SJSA1 (cell line): ENCODE measurements around the gene SIRT3. TPM values are rescaled to one million over a fixed set of nuclear protein-coding genes. Genes with fewer than 3 reads are reported as not detected.
"Not testable (repeated sequence)": the region's sequence is repeated elsewhere in the genome, so short reads cannot be mapped to it uniquely, and the experiment has no call there.

Experiments
- DNase-seq, 2 experiments: peaks; one replicate each; pipeline ENCODE4 v3.0.0-alpha.2; 2015 to 2020; ENCODE audit warnings: low spot score in 2 of 2, low read depth in 1 of 2
- H3K27ac ChIP-seq: fragments of 250-450 bp; sonication (Bioruptor Pico); 2 replicates; pipeline ENCODE4 v1.5.1; 2020; ENCODE audit warnings: mild to moderate bottlenecking, moderate library complexity
- H3K27me3 ChIP-seq: fragments of 250-450 bp; sonication (Bioruptor Pico); replicated peaks from 2 replicates; pipeline ENCODE4 v1.5.1; 2020; ENCODE audit warnings: mild to moderate bottlenecking, moderate library complexity
- H3K36me3 ChIP-seq: fragments of 250-450 bp; sonication (Bioruptor Pico); 2 replicates; pipeline ENCODE4 v1.5.1; 2020; ENCODE audit warnings: mild to moderate bottlenecking
- H3K4me1 ChIP-seq: fragments of 250-450 bp; sonication (Bioruptor Pico); replicated peaks from 2 replicates; pipeline ENCODE4 v1.6.1; 2021; ENCODE audit warnings: mild to moderate bottlenecking
- H3K4me3 ChIP-seq: fragments of 250-450 bp; sonication (Bioruptor Pico); 2 replicates; pipeline ENCODE4 v1.5.1; 2020; ENCODE audit warnings: mild to moderate bottlenecking
- H3K9me3 ChIP-seq: fragments of 250-450 bp; sonication (Bioruptor Pico); replicated peaks from 2 replicates; pipeline ENCODE4 v1.5.1; 2020; ENCODE audit warnings: mild to moderate bottlenecking
- total RNA-seq: library from RNA; depleted of rRNA; stranded (reverse); fragments of >200 nt; shearing (Covaris generic); gene quantifications from 2 replicates; pipeline ENCODE4 v1.2.3, GENCODE V29; 2014

Gene SIRT3
- total RNA-seq, 1 experiment from 2014 or later, result 7.1 TPM

GRCh38 chr11:279040-279965 is 43.2 kb upstream of the SIRT3 start:
- no peak for DNase-seq
- Histone ChIP-seq H3K27ac (no peak overlapping the region), H3K27me3 (peaks cover 59% of the 10 kb centered on the region)

DNA sequence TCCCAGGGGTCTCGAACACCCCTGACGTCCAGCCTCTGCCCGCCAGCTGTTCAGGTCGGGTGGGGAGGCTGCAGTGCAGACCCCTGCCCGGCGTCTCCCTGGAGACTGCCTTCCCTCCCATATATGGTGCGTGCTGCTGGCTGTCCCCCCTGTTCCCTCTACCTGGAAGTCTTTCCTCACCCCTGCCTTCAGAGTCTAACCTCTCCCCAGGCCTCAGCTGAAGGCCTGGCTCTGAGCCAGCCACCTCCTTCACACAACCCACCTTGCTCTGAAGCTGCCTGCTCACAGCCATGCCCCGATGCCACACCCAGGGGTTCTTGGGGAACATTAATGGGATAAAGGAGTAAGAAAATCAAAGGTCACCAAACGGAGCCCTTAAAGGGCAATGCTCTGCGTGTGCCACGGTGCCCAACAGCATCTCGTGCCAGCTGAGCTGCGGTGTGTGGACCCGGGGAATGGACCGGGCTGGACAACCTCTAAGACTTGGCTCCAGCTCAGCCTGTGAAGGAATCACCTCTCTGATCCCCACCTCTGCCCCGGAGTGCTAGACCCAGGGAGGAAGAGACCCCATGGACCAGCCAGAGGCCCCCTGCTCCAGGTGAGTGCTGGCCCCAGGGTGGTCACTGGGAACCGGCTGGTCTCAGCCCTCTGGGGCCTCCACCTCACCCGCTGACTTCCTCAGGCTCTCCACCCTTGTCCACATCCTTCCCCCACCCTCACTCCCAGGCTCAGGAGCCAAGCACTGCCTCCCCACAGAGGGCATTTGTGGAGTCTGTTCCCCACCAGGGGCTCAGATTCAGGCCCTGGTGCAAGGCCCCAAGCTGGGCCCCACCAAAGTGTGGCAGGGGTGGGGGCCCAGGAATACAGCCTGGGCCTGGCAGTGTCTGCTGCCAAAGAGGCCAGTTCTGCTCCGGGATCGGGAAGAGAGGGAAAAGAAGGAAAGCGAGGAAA is 42.1 kb upstream of the SIRT3 start, which contains the start of gene NLRP6:
NLRP6 (plus strand) TSS at position 407 of the 951 bp plus-strand sequence; CDS start at position 570, 163 bp downstream.
- H3K36me3 ChIP-seq, result no peaks in the 10 kb centered on the region

More at GRCh38 chr11:279040-279965, 43.2 kb upstream of the SIRT3 start:
- no peak overlapping the region for H3K4me3 ChIP-seq
- peaks cover 9% of the 10 kb centered on the region for H3K4me1 ChIP-seq
- 0 out of 2 replicates have a peak, but pooled peaks cover 2% of the 10 kb centered on the region for H3K9me3 ChIP-seq
- H3K36me3 ChIP-seq, result no peaks in the 10 kb centered on the region

GRCh38 chr11:276219-276618 is 40.1 kb upstream of the SIRT3 start:
- no peak for DNase-seq
- Histone ChIP-seq H3K36me3 (no peaks in the 10 kb centered on the region), H3K4me1 (peaks cover 9% of the 10 kb centered on the region), H3K27me3 (peaks cover 46% of the 10 kb centered on the region), H3K9me3 (0 out of 2 replicates have a peak, but pooled peaks cover 2% of the 10 kb centered on the region), H3K27ac (no peak overlapping the region), H3K4me3 (no peak overlapping the region)

More for the DNA sequence above, 42.1 kb upstream of the SIRT3 start, which contains the start of gene NLRP6:
- Histone ChIP-seq H3K27ac (no peak within 1 kb of the TSS), H3K4me1 (peaks cover 9% of the 10 kb centered on the region), H3K27me3 (peaks cover 63% of the 10 kb centered on the region), H3K4me3 (no peak within 1 kb of the TSS), H3K9me3 (0 out of 2 replicates have a peak, but pooled peaks cover 2% of the 10 kb centered on the region)
- peak in 1 of 2 experiments; percentile 34 for DNase-seq

DNA sequence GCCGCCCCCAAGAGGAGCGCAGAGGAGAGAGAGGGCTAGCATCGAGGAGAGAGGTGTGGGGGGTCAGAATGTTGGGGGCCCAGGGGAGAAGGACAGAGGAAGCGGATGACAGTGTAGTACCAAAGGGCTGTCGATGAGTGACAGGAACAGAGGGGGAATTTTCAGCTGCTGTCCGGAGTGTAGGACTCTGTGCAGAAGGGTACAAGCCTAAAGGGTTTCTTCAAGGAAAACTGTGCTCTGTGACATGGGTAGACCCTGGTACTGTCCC is 36.7 kb upstream of the SIRT3 start:
- Histone ChIP-seq H3K9me3 (no peaks in the 10 kb centered on the region), H3K27ac (no peak overlapping the region), H3K4me3 (no peak overlapping the region), H3K27me3 (peaks cover 12% of the 10 kb centered on the region), H3K36me3 (no peaks in the 10 kb centered on the region), H3K4me1 (peaks cover 14% of the 10 kb centered on the region)
- no peak for DNase-seq

DNA sequence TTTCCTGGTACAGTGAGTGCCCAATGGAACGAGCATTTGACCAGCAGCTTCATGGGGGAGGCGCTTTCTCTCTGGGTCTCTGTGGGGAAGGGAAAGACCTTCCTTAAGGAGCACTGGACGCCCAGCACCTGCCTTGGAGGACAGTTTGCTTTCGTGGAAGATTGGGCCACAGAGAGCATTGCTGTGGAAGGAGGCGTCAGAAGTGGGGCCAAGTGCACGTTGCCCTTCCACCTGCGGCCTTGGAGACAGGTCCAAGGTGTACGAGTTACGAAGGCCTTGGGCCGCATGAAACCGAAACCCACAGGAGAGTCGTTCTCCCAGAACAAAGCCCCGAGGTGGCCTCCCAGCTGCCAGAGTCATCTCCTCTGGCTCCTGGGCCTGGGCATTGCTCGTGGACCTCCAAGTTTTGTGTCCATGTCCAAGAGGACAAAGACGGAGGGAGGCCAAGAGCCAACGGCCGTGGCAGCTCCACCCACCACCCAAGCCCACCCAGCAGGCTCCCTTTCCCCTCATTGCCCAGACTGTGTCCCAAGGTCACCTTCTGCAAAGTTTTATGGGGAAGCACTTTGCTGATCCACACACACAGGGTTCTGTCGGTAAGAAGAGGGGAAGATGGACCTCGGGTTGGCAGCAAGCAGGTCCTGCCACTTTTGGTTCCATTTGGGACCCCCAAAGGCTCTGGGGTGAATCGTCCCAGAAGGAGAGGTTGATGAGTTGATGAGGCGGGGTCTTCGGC is 36.2 kb upstream of the SIRT3 start:
- H3K4me3 ChIP-seq, result no peak overlapping the region
- peaks cover 18% of the 10 kb centered on the region for H3K4me1 ChIP-seq
- no peaks in the 10 kb centered on the region for H3K36me3 ChIP-seq
- peak in 1 of 2 experiments; percentile 37 for DNase-seq
- H3K9me3 ChIP-seq, result no peaks in the 10 kb centered on the region
- no peak overlapping the region for H3K27ac ChIP-seq
- H3K27me3 ChIP-seq, result peaks cover 7% of the 10 kb centered on the region

GRCh38 chr11:271319-271715 is 35.2 kb upstream of the SIRT3 start:
- Histone ChIP-seq H3K36me3 (no peaks in the 10 kb centered on the region), H3K4me3 (no peak overlapping the region), H3K27ac (no peak overlapping the region), H3K4me1 (peaks cover 18% of the 10 kb centered on the region), H3K27me3 (peaks cover 7% of the 10 kb centered on the region), H3K9me3 (no peaks in the 10 kb centered on the region)
- DNase-seq, result peak in 1 of 2 experiments; percentile 35

DNA sequence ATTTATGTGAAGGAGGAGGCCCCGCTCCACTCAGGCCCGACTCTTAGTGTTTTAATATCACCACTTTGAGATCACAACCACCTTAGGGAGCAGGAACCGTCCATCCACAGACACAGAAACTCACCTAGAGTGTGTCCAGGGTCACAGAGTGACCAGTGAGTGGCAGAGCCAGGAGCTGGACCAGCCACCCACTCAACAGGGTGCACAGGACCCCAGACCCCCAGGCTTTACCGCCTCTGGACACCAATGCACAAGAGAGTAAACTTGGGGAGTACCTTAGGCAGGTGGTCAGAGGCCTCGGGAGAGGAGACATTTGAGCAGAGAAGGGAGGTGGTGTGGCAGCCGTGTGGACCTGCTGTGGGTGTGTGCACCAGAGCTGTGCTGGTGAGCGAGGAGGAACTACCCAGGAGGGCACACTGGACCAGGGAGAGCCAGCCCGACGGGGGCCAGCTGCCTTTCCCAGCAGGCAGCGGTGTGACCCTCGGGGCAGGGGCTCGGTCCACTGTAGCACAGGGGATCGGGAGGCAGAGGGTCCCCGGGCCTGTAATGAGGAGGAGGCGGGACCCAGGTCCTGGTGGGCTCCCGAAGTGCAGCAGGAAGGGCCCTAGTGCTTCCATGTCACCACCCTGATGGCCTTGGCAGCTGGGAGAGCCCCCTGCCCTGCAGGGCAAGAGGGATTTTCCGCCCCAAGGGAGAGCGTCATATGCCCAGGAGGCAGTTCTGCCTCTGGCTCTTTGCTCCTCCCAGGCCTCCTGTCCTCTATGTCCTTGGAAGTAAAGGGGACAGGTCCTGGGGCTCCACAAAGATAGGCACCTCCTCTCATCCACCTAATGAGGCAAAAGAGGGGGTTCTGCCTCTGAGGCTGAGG is 34.5 kb upstream of the SIRT3 start:
- Histone ChIP-seq H3K4me3 (no peak overlapping the region), H3K27ac (no peak overlapping the region), H3K27me3 (peaks cover 7% of the 10 kb centered on the region; the same call in 1 of the 2 replicates), H3K36me3 (no peaks in the 10 kb centered on the region), H3K4me1 (peaks cover 18% of the 10 kb centered on the region), H3K9me3 (no peaks in the 10 kb centered on the region)
- DNase-seq, result peak in 1 of 2 experiments; percentile 39

GRCh38 chr11:269146-269890 is 33.2 kb upstream of the SIRT3 start:
- Histone ChIP-seq H3K9me3 (no peaks in the 10 kb centered on the region), H3K4me3 (peak overlapping the region; percentile 17), H3K27me3 (0 out of 2 replicates have a peak, but pooled peaks cover 5% of the 10 kb centered on the region), H3K27ac (peak overlapping the region; percentile 20; the same call in 1 of the 2 replicates), H3K4me1 (peaks cover 18% of the 10 kb centered on the region), H3K36me3 (no peaks in the 10 kb centered on the region)
- no peak for DNase-seq

GRCh38 chr11:268716-269145 is 32.6 kb upstream of the SIRT3 start:
- peak overlapping the region; percentile 17 for H3K4me3 ChIP-seq

DNA sequence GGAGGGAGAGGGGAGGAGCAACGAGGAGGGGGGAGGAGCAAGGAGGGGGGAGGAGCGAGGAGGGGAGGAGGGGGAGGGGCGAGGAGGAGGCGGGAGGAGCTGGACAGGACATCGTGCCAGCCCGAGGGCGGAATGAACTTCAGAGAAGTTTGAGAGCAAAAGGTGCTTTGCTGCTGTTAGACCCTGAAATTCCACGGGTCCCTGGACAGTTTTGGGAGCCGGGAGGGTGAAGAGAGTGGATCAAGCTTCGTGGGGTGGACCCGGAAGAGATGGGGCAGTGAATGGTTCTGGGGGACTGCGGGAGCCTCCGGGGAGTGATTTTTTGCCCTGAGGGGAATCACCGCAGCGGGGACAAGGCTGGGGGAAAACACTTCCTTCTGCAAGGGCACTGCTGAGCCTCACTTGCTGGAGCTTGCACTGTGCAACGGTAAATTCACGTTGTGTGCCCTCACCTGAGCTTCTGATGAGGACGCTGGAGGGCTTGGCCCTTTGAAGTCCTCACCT is 31.4 kb upstream of the SIRT3 start:
- no peak overlapping the region for H3K4me3 ChIP-seq
- no peak for DNase-seq

More at GRCh38 chr11:268716-269145, 32.6 kb upstream of the SIRT3 start:
- peaks cover 18% of the 10 kb centered on the region for H3K4me1 ChIP-seq
- not testable (repeated sequence) for H3K27ac ChIP-seq, H3K36me3 ChIP-seq, H3K27me3 ChIP-seq, H3K9me3 ChIP-seq
- DNase-seq, result peak; percentile 83 to 84

GRCh38 chr11:266676-267439 is 30.7 kb upstream of the SIRT3 start:
- H3K9me3 ChIP-seq, result no peaks in the 10 kb centered on the region
- no peak overlapping the region for H3K27ac ChIP-seq
- no peak overlapping the region for H3K4me3 ChIP-seq
- no peak for DNase-seq
- H3K36me3 ChIP-seq, result no peaks in the 10 kb centered on the region
- H3K27me3 ChIP-seq, result no peaks in the 10 kb centered on the region
- peaks cover 18% of the 10 kb centered on the region for H3K4me1 ChIP-seq

More for the DNA sequence above, 31.4 kb upstream of the SIRT3 start:
- H3K27ac ChIP-seq, result no peak overlapping the region
- peaks cover 18% of the 10 kb centered on the region for H3K4me1 ChIP-seq
- no peaks in the 10 kb centered on the region for H3K27me3 ChIP-seq
- no peaks in the 10 kb centered on the region for H3K36me3 ChIP-seq
- no peaks in the 10 kb centered on the region for H3K9me3 ChIP-seq
